Activated T-helper 1 cell treated with anti-CD3 and anti-CD28 coated beads, Interleukin-2, amount 50 U/mL, for 16 hours (primary cell): ENCODE data around the gene SOHLH1.
A peak's percentile ranks its signal among the peaks of the same experiment; 100 is the strongest.

Source experiments
- DNase-seq, 2 donors: peaks; one replicate each; pipeline ENCODE4 v3.0.0-alpha.2; 2020; ENCODE audit warnings: low read depth in 1 of 2, low spot score in 1 of 2

SOHLH1 gene

GRCh38 chr9:135704483-135704882 lies 5.2 kb upstream of the SOHLH1 start:
- DNase-seq = no peak

GRCh38 chr9:135703726-135704125 lies 4.4 kb upstream of the SOHLH1 start:
- no peak for DNase-seq

- peak in 1 of 2 donors; percentile 23 for DNase-seq
Measured at GRCh38 chr9:135701959-135702721, 2.9 kb upstream of the SOHLH1 start, which contains the start of gene KCNT1. Gene KCNT1 (plus strand): TSS chr9:135702185. CDS start chr9:135702259, 74 bp downstream.

GRCh38 chr9:135701067-135701958 lies 2.0 kb upstream of the SOHLH1 start:
- no peak for DNase-seq

- DNase-seq = no peak
Measured at GRCh38 chr9:135700525-135700924, 1.2 kb upstream of the SOHLH1 start.

- no peak for DNase-seq
Measured at GRCh38 chr9:135698767-135699166, 514 bp downstream of the SOHLH1 start.

GRCh38 chr9:135698236-135698635 lies 1.0 kb downstream of the SOHLH1 start:
- DNase-seq = no peak

- DNase-seq = no peak
Measured at GRCh38 chr9:135697226-135697625, 2.1 kb downstream of the SOHLH1 start.

GRCh38 chr9:135696446-135696845 lies 2.8 kb downstream of the SOHLH1 start:
- DNase-seq = no peak

GRCh38 chr9:135695642-135696041 lies 3.6 kb downstream of the SOHLH1 start:
- no peak for DNase-seq

GRCh38 chr9:135695036-135695435 lies 4.2 kb downstream of the SOHLH1 start:
- no peak for DNase-seq

GRCh38 chr9:135694414-135694813 lies 4.9 kb downstream of the SOHLH1 start:
- DNase-seq = no peak

- no peak for DNase-seq
Measured at GRCh38 chr9:135693771-135694170, 5.5 kb downstream of the SOHLH1 start.

- DNase-seq = no peak
Measured at GRCh38 chr9:135693265-135693664, 6.0 kb downstream of the SOHLH1 start.

GRCh38 chr9:135692410-135692809 lies 6.9 kb downstream of the SOHLH1 start:
- no peak for DNase-seq

- no peak for DNase-seq
Measured at GRCh38 chr9:135690836-135691570, 8.3 kb downstream of the SOHLH1 start.

GRCh38 chr9:135689011-135689410 lies 10.3 kb downstream of the SOHLH1 start:
- DNase-seq = no peak

GRCh38 chr9:135687216-135687615 lies 12.1 kb downstream of the SOHLH1 start:
- DNase-seq = no peak

GRCh38 chr9:135684691-135685090 lies 14.6 kb downstream of the SOHLH1 start:
- DNase-seq = no peak

- no peak for DNase-seq
Measured at GRCh38 chr9:135683401-135684034, 15.8 kb downstream of the SOHLH1 start.

- no peak for DNase-seq
Measured at GRCh38 chr9:135681161-135681560, 18.1 kb downstream of the SOHLH1 start.
